Measurements from ENCODE around the gene RAVER2.
"Not testable (repeated sequence)": the region's sequence is repeated elsewhere in the genome, so short reads cannot be mapped to it uniquely, and the experiment has no call there.

Gene RAVER2

DNA sequence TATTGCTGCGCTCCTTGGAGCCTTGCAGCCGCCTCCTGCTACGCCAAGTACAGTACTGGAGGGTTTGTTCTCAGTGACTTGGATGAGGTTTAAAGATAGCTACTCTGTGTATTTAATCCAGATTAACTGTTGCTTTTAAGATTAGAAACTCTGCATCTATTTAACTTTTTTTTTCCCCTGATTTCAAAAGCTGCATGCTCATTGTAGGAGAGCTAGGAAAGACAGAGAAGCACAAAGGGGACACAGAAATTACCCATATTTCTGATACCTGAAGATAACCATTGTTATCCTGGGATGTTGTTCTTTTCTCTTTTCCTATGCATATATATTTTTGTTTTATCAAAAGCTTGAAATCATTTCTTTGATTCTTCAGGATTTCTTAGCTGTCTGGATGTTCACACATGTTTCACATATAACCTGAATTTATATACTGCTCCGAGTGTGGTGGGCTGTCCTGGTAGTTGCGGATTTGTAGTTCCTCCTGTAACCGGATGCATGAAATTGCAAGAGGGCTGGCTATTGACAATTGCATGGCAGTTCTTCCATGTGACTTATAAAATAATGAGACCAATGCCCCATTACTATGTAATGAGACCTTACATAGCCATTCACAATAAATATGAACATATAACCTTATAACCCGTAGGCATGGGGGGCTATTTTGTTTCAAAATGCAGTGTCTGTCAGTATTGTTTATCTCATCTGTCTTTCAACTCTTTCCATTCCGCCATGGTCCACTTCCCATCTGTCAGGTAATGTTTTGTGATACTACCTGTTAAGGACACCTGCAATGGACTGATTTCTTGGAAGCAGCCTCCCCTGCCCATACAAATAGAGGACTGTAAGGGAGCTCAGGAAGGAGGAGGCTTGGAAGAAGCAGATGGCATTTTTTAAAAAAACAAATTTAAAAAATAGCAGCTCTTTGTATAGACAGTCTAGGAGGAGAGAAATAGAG is 1.4 kb downstream of the RAVER2 start:
- no peak for DNase-seq (ENCODE audit: low read depth, low spot score)

DNA sequence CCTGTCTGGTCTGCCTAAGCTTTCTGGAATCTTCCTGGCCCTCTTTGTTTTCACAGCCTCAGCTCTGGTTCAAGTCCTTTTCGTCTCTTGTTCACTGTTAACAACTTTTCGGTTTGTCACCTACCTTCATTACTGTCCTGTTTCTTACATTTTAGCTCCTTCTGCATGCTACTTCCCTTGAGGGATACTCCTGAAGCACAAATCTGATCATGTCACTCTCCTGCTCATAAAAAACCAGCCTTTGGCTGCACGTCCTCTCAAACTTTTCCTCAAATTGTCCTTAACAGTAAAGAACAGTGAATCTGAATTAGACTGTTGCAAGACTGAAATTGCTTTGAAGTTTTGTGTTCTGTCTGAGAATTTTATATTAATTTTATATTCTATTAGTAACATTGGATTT is 3.3 kb downstream of the RAVER2 start:
- no peak for DNase-seq (ENCODE audit: low read depth, low spot score)

DNA sequence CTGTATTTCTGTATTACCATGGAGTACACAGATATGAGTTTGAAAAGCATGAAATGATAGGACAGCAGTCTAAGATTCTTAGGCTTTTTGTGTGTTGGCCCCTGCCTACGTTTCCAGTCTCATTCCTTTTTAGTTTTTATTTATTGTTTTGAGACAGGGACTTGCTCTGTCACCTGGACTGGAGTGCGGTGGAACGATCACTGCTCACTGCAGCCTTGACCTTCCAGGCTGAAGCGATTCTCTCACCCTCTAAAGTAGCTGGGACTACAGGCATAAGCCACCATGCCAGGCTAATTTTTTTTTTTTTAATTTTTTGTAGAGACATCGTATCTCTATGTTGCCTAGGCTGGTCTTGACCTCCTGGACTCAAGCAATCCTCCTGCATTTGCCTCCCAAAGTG is 3.8 kb downstream of the RAVER2 start:
- no peak for DNase-seq (ENCODE audit: low read depth, low spot score)

DNA sequence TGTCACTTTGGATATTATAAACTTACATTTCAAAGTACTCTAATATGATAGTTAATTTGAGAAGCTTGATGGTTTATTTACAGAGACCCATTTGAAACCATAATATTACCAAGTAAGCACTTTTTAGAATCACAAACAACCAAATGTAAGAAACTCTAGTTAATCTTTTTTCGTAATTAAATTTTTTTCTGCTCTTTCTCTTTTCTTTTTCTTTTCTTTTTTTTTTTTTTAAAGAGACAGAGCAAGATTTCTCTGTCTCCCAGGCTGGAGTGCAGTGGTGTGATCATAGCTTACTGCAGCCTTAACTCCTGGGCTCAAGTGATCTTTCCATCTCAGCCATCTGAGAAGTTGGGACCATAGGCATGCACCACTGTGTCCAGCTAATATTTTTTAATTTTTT is 5.2 kb downstream of the RAVER2 start:
- no peak for DNase-seq (ENCODE audit: low read depth, low spot score)

DNA sequence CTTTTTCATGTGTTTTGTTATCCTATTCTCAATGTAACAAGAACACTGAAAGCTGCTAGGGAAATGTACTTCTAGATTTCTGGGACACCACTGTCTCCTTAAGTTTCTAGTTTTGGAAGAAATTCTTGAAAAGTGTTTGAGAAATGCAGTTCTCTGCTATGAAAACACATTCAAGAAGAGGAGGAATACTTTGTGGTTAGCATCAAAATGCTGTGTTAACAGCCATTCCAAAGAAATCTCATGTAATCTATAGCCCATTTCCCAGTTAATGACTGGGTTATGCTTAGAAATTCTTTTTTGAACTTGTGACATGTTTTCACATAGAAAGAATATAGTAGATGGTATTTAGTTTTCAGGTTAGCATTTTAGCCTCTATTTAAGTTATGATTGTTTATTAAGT is 6.0 kb downstream of the RAVER2 start:
- DNase-seq (ENCODE audit: low read depth, low spot score) = no peak

DNA sequence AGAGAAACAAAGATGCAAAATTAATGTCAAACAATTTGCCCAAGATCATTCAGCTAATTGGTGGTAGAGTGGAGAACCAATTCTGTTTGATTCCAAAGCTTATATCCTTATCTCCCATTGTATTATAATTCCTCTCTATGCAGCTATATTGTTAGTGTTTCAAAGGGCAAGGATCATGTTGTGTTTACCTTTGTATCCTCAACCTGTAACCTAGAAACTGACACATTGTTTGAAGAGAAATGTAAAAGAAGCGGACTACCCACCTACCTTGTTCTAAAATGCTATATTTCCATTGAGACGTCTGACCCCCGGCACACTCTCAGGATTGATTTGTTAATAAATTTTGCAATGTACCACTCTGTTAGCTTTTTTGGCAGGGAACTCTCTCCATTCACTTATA is 9.3 kb downstream of the RAVER2 start:
- DNase-seq (ENCODE audit: low read depth, low spot score) = no peak

DNA sequence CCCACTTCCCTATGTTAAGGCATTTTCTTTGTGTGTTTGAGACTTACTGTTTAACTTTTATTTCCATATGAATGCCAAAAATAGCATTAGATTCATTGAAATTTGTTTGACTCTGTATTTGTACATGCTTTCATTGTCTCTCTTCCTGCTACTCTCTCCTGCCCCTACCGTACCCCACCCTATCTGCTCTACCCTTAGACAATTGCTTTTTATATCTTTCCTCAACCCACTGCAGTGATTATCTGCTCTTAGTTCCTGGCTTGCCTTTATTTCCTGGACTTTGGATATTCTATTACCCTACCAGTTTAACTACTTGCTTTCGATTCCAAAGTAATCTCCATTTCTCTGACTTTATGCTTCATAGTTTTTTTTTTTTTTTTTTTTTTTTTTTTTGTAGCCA is 10.5 kb downstream of the RAVER2 start:
- DNase-seq (ENCODE audit: low read depth, low spot score) = no peak

DNA sequence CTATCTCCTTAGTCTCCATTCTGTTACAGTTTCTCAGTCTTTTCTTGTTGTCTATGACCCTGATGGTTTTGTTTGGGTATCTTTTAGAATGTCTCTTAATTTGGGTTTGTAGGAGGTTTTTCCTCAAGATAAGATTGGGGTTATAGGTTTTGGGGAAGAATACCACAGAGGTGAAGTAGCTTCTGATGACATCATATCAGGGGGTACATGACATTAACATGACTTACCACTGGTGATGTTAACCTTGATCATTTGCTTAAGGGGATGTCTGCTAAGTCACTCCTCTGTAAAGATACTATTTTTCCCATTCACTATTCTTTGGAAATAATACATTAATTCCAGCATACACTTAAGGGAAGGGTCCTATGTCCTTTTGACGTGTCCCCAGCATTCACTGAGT is 11.9 kb downstream of the RAVER2 start:
- no peak for DNase-seq (ENCODE audit: low read depth, low spot score)

DNA sequence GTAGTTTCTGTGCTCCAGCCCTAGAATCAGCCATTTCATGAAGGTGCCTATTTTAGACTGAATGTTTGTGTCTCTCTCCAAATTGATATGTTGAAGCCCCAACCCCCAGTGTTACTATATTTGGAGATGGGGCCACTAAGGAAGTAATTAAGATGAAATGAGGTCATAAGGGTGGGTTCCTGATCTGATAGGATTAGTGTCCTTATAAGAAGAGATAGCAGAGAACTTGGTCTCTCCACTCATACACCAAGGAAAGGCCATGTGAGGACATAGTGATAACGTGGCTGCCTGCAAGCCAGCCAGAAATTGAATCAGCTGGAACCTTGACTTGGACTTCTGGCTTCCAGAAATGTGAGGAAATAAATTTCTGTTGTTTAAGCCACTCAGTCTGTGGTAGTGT is 12.3 kb downstream of the RAVER2 start:
- DNase-seq (ENCODE audit: low read depth, low spot score) = no peak

DNA sequence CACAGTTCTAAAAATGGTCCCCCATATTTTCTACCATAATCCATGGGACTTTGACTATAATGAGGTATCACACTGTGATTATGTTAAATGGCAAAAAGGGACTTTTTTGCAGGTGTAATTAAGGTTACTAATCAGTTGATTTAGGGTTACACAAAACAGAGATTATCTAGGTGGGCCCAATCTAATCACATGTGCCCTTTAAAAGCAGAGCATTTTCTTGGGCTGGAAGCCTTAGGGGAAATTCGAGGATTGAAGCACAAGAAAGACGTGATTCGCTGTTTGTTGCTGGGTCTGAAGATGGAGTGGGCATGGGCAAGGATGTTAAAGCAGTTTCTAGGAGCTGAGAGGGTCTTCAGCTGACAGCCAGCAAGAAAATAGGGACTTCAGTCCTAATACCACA is 13.4 kb downstream of the RAVER2 start:
- no peak for DNase-seq (ENCODE audit: low read depth, low spot score)

DNA sequence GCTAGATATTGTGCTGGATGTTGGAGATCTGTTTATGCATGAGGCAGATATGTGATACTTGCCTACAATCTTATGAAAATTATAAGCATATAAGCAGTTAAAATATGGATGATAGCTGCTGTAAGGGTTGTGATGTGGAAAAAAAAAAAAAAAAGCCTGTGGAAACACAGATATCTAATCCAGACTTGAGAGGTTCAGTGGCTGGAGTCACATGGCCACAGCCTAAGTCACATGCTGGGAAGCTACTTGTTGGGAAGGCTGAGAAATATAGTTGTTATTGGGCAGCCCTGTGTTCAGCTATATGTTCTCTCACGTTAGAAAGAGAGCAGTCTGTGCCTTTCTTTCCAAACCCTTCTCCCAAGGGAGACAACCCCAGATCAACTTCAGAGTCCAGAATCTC is 15.1 kb downstream of the RAVER2 start:
- DNase-seq (ENCODE audit: low read depth, low spot score) = no peak

DNA sequence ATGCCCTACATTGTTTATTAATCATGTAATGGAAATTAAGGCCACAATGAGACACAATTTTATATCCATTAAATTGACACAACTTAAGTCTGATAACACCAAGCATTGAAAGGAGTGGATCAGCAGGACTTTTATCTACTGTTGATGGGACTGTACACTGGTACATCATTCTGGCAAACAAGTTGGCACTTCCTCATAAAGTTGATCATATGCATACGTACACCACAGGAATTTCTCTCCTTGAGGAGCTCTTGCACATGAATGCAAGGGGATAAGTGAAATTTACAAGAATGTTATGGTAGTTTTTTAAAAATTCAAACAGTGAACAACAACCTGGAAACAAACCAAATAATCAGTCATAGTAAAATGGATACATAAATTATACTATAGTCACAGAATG is 20.1 kb downstream of the RAVER2 start:
- no peak for DNase-seq (ENCODE audit: low read depth, low spot score)

DNA sequence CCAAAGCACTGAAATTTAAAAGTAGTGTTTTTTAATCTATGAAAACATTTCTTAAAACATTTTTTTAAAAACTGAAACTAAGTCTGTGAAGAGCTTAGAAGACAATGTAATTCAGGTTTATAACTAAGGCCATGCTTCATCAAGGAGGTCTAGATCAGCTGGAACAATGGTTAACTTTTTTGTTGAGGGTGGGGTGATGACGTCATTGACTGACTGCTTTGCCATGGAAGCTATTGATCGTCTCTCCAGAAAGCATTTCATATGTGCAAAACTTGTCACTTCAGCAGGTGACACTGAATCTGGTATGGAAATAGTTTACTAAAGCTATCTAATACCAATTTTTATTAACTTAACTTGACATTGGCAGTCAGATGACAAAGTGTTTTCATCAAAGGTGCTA is 21.0 kb downstream of the RAVER2 start:
- DNase-seq (ENCODE audit: low read depth, low spot score) = no peak

DNA sequence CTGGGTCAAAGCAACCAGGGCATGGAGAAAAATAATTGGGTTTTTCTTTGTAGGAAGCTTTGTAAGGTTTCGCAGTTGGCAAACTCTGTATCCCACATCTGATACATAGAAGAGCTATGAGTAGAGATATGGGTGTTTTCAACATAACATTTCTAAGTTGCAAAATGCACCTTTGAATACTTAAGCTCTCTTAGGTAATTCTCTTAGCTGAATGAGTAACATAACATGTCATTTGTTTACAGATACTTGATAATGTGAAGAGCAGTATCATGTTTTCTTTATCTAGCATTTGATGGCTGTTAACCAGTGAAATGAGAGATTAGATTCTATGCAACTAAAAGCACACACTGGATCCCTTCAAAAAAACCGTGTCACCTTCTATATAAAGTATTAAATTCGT is 21.6 kb downstream of the RAVER2 start:
- DNase-seq (ENCODE audit: low read depth, low spot score) = no peak

DNA sequence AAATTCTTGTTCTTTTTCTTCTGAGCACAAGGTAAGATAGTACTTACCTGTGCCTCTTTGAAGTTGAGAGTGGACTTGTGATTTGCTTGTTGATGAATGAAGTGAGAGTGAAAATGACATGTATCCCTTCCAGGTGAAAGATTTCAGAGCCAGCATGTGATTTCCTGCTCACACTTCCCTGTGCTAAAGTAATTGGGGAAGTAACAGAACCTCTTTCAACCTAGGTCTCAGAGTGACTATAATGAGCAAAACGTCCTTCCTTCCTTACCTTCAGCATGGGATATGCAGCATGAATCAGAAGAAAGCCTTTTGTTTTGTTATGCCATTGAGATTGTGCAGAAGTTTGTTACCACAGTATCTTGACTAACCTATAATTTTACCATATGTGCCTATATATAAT is 24.6 kb downstream of the RAVER2 start:
- DNase-seq (ENCODE audit: low read depth, low spot score) = no peak

DNA sequence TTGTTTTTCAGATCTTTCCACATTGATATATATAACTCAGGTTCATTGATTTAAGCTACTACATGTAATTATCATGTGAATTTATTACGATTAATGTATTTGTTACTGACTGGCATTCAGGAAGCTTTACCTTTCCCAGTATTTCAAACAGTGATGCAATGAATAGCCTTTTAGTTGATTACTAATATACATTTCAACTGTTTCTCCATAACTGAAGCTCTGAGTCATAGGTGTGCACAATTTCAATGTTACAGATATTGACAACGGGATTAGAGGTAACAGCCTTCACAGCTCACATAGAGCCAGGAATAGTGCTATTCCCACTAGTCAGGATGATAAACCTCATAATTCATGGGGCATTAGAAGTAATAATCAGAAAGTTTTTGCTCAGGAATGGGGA is 25.1 kb downstream of the RAVER2 start:
- no peak for DNase-seq (ENCODE audit: low read depth, low spot score)

DNA sequence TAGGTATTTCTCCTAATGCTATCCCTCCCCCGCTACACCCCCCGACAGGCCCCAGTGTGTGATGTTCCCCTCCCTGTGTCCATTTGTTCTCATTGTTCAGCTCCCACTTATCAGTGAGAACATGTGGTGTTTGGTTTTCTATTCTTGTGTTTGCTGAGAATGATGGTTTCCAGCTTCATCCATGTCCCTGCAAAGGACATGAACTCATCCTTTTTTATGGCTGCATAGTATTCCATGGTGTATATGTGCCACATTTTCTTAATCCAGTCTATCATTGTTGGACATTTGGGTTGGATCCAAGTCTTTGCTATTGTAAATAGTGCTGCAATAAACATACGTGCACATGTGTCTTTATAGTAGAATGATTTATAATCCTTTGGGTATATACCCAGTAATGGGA is 28.4 kb downstream of the RAVER2 start:
- DNase-seq (ENCODE audit: low read depth, low spot score) = not testable (repeated sequence)

DNA sequence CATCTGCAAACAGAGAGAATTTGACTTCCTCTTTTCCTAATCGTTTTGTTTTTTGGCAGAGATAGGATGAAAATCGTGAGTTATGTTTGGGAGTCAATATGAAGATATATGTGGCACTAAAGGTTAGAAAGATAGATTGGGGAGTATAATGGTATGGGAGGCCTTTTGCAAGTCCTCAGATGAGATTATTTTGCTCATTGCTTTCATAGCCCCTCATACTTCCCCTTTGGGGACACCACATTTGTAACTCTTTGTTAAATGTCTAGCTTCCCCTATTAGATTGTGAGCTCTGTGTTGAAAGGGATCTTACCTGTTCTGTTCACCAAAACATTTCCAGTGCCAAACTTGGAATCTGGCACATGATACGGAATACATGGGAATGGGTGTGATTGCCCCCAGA is 30.2 kb downstream of the RAVER2 start:
- DNase-seq (ENCODE audit: low read depth, low spot score) = no peak

DNA sequence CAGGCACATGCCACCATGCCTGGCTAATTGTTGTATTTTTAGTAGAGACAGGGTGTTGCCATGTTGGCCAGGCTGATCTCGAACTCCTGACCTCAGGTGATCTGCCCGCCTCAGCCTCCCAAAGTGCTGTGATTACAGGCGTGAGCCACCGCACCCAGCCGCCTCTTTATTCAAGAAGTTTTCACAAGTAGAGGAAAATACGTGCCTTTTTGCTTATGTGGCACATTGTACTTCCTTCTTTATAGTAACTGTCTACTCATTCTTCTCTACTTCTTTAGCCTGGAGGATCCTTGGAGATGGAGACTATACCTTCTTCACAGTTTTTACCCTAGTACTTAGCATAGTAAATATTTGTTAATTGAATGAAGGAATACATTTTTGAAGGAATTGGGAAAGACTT is 37.2 kb downstream of the RAVER2 start:
- DNase-seq (ENCODE audit: low read depth, low spot score) = not testable (repeated sequence)

DNA sequence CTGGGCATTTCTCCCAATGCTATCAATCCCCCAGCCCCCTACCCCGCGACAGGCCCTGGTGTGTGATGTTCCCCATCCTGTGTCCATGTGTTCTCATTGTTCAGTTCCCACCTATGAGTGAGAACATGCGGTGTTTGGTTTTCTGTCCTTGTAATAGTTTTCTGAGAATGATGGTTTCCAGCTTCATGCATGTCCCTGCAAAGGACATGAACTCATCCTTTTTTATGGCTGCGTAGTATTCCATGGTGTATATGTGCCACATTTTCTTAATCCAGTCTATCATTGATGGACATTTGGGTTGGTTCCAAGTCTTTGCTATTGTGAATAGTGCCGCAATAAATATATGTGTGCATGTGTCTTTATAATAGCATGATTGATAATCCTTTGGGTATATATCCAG is 38.0 kb downstream of the RAVER2 start:
- not testable (repeated sequence) for DNase-seq (ENCODE audit: low read depth, low spot score)

DNA sequence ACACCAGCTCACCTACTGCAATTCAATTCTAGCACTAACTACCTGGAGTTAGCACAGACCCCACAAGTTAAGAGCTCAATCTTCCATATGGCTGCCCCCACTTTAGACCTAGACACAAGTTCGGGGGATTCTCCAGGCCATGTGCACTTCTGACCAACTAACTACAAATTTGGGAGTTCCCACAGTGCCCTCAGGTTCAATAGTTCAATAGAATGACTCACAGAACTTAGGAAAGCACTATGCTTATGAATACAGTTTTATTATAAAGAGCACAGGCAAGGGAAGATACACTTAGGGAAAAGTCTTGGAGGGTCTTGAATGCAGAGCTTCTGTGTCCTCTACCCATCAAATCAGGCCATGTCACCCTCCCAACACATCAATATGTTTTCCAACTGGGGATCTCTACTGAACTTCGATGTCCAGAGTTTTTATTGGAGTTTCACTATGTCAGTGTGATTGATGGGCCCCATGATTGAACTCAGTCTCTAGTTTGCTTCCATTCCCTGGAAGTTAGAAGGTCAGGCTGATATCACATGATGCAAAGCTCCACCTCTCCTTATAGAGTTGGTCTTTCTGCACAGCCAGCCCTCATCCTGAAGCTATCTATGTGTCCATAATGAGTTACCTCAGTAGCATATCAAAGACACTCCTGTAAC is 46.1 kb downstream of the RAVER2 start:
- no peak for DNase-seq (ENCODE audit: low read depth, low spot score)

DNA sequence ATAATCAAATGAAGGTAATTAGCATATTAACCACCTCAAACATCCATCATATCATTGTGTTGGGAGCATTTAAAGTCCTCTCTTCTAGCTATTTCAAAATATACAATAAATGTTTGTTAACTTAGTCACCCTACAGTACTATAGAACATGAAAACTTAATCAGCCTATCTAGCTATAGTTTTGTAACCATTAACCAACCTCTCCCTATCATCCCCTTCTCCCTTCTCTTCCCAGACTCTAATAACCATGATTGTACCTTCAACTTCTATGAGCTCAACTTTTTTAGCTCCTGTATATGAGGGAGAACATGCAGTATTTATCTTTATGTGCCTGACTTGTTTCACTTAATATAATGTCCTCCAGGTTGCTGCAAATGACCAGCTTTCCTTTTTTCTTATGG is 54.0 kb downstream of the RAVER2 start:
- DNase-seq (ENCODE audit: low read depth, low spot score) = no peak

DNA sequence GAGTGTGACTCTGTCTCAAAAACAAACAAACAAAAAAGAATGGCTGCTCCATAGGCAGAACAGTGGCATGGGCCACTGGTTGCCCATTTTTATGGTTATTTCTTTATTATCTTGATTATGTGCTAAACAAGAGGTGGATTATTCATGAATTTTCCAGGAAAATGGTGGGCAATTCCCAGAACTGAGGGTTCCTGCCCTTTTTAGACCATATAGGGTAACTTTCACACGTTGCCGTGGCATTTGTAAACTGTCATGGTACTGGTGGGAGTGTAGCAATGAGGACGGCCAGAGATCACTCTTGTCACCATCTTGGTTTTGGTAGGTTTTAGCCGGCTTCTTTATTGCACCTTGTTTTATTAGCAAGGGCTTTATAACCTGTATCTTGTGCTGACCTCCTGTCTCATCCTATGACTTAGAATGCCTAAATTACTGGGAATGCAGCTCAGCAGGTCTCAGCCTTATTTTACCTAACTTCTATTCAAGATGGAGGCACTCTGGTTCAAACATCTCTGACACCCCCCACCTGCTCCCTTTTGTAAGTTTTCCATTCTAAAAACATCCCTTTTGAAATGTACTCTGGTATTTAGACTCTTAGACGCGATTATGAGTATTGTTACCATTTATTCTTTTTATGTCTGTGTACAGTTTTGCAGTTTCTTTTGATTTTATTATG is 57.1 kb downstream of the RAVER2 start:
- no peak for DNase-seq (ENCODE audit: low read depth, low spot score)

All from activated CD4-positive, CD25-positive, alpha-beta regulatory T cell treated with anti-CD3 and anti-CD28 coated beads, Interleukin-2, amount 50 U/mL, for 16 hours (primary cell).